PC-3 (cell line): ENCODE measurements around the gene UFSP2. TPM values are rescaled to one million over a fixed set of nuclear protein-coding genes. Genes with fewer than 3 reads are reported as not detected.

Experiments used
- ATAC-seq: fragments of 200-7000 bp; cut with Tn5 transposase; 2 replicates; pipeline ENCODE4 v1.9.1; 2020; ENCODE audit warnings: mild to moderate bottlenecking, moderate library complexity
- BruUV-seq: library from RNA; stranded (reverse); fragments of 400-500 nt; replicated peaks from 2 replicates; lab custom pipeline; 2021; lab: Mats Ljungman, UMichigan
- CTCF ChIA-PET: fragments of 300-600 bp; sonication (Branson Sonifier 250); formaldehyde crosslinking; loops from one replicate; lab custom pipeline; 2022; ENCODE audit warnings: antibody characterized with exemption; lab: Charles Lee
- POLR2A ChIA-PET: fragments of 300-600 bp; sonication (Branson Sonifier 250); formaldehyde crosslinking; loops from one replicate; lab custom pipeline; 2022; ENCODE audit warnings: antibody characterized with exemption; ENCODE audit not compliant: unreplicated experiment; lab: Charles Lee
- DNase-seq: peaks from one replicate; pipeline ENCODE4 v3.0.0-alpha.2; 2015
- H2AFZ ChIP-seq: fragments of 300-600 bp; sonication (generic); 2 replicates; pipeline ENCODE4 v1.6.0; 2016; ENCODE audit warnings: antibody characterized with exemption, low read length
- H3F3A ChIP-seq: fragments of 300-600 bp; sonication (generic); one replicate; pipeline ENCODE4 v1.6.0; 2017; ENCODE audit warnings: antibody characterized with exemption, low read length, control low read depth, mild to moderate bottlenecking; ENCODE audit not compliant: unreplicated experiment
- H3K27ac ChIP-seq: fragments of 300-600 bp; sonication (generic); 2 replicates; pipeline ENCODE4 v1.5.1; 2016; ENCODE audit warnings: mild to moderate bottlenecking, low read length
- H3K27me3 ChIP-seq: fragments of 300-600 bp; sonication (generic); 2 replicates; pipeline ENCODE4 v1.6.1; 2016; ENCODE audit warnings: low read length, mixed read lengths
- H3K36me3 ChIP-seq: fragments of 300-600 bp; sonication (generic); 2 replicates; pipeline ENCODE4 v1.6.1; 2016; ENCODE audit warnings: low read depth, mixed run types, low read length, mixed read lengths
- H3K4me1 ChIP-seq: fragments of 300-600 bp; sonication (generic); 2 replicates; pipeline ENCODE4 v1.5.1; 2016; ENCODE audit warnings: low read length; ENCODE audit not compliant: insufficient read depth
- H3K4me2 ChIP-seq: fragments of 300-600 bp; sonication (generic); 2 replicates; pipeline ENCODE4 v1.6.0; 2016; ENCODE audit warnings: low read length
- H3K4me3 ChIP-seq: fragments of 300-600 bp; sonication (generic); 2 replicates; pipeline ENCODE4 v1.5.1; 2016; ENCODE audit warnings: mild to moderate bottlenecking, low read length, mixed read lengths
- H3K79me2 ChIP-seq: fragments of 300-600 bp; sonication (generic); 2 replicates; pipeline ENCODE4 v1.6.1; 2017; ENCODE audit warnings: low read length, mixed read lengths
- H3K9ac ChIP-seq: fragments of 300-600 bp; sonication (generic); 2 replicates; pipeline ENCODE4 v1.6.0; 2016; ENCODE audit warnings: mild to moderate bottlenecking, low read length
- H3K9me2 ChIP-seq: fragments of 300-600 bp; sonication (generic); replicated peaks from 2 replicates; pipeline ENCODE4 v1.6.1; 2016; ENCODE audit warnings: mixed run types, low read length, mixed read lengths
- H3K9me3 ChIP-seq: fragments of 300-600 bp; sonication (generic); 2 replicates; pipeline ENCODE4 v1.6.1; 2016; ENCODE audit warnings: low read length, mixed read lengths
- H4K20me1 ChIP-seq: fragments of 300-600 bp; sonication (generic); 2 replicates; pipeline ENCODE4 v1.6.1; 2016; ENCODE audit warnings: low read length, mixed read lengths
- EZH2 ChIP-seq: fragments of 300-600 bp; sonication (generic); IDR thresholded peaks from one replicate; pipeline ENCODE4 v1.6.1; 2017; ENCODE audit warnings: antibody characterized with exemption, mild to moderate bottlenecking, low read length; ENCODE audit not compliant: unreplicated experiment
- EZH2phosphoT487 ChIP-seq: fragments of 300-600 bp; sonication (generic); IDR thresholded peaks from 2 replicates; pipeline ENCODE4 v1.6.1; 2018; ENCODE audit warnings: mild to moderate bottlenecking, antibody characterized with exemption, low read length, borderline replicate concordance
- intact Hi-C: fragments of 100-400 bp; cut with micrococcal nuclease; formaldehyde crosslinking; loops from 2 replicates; pipeline ENCODE4 v1.9.0; 2023
- total RNA-seq: library from RNA; depleted of rRNA; stranded (reverse); fragments of >200 nt; gene quantifications from 2 replicates; pipeline ENCODE4 v1.2.3, GENCODE V29; 2014
- TF ChIP-seq, protein P1 (sequence below): fragments of 300-600 bp; sonication (generic); conservative IDR thresholded peaks from 2 replicates; pipeline ENCODE4 v1.5.1; 2017; ENCODE audit warnings: antibody characterized with exemption, low read depth, mild to moderate bottlenecking, low read length

Gene UFSP2
- total RNA-seq, 1 experiment from 2014 or later: 27.0 TPM

- TF ChIP-seq EZH2 (no peak), EZH2phosphoT487 (no peak)
- TF ChIP-seq, protein P1, sequence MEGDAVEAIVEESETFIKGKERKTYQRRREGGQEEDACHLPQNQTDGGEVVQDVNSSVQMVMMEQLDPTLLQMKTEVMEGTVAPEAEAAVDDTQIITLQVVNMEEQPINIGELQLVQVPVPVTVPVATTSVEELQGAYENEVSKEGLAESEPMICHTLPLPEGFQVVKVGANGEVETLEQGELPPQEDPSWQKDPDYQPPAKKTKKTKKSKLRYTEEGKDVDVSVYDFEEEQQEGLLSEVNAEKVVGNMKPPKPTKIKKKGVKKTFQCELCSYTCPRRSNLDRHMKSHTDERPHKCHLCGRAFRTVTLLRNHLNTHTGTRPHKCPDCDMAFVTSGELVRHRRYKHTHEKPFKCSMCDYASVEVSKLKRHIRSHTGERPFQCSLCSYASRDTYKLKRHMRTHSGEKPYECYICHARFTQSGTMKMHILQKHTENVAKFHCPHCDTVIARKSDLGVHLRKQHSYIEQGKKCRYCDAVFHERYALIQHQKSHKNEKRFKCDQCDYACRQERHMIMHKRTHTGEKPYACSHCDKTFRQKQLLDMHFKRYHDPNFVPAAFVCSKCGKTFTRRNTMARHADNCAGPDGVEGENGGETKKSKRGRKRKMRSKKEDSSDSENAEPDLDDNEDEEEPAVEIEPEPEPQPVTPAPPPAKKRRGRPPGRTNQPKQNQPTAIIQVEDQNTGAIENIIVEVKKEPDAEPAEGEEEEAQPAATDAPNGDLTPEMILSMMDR: no peak
- H3K36me3 ChIP-seq: no peaks in the 10 kb centered on the region
- H3K4me1 ChIP-seq: no peaks in the 10 kb centered on the region
- ATAC-seq: no peak
- no peaks in the 10 kb centered on the region for H3F3A ChIP-seq
- H3K9me3 ChIP-seq: no peaks in the 10 kb centered on the region
- H3K79me2 ChIP-seq: no peaks in the 10 kb centered on the region
- H2AFZ ChIP-seq: no peak overlapping the region
- no peaks in the 10 kb centered on the region for H3K27me3 ChIP-seq
- CTCF ChIA-PET: no interaction called here
- POLR2A ChIA-PET: no interaction called here
- no peak overlapping the region for H3K27ac ChIP-seq
- no peak for DNase-seq
- H3K9me2 ChIP-seq: no peaks in the 10 kb centered on the region
- no peak overlapping the region for H3K4me3 ChIP-seq
- no peaks in the 10 kb centered on the region for H4K20me1 ChIP-seq
- H3K4me2 ChIP-seq: no peak overlapping the region
- H3K9ac ChIP-seq: no peak overlapping the region
- no TSS peak for BruUV-seq
- intact Hi-C loops: no loop called here
Observed at GRCh38 chr4:185461565-185461964, 35.8 kb upstream of the UFSP2 start.

DNA sequence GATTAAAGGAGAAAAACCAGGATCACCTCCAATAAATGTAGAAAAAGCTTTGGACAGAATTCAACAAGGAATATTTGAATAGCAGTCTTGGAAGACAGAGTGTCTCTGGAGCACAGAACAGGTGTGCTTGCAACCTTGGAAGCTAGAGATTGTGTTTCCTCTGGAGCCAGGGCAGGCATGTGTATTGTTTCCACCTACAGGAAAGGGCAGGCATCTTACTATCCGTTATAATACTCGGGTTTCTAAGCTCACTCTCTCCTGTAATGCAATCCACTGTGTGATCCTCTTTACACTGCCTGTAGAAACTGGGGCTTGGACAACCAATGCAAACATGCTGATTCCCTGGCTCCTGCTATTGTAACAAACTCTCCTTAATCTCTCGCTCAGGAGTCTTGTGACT, 31.4 kb upstream of the UFSP2 start:
- H3K79me2 ChIP-seq: no peaks in the 10 kb centered on the region
- intact Hi-C loops: no loop called here
- no peaks in the 10 kb centered on the region for H4K20me1 ChIP-seq
- no peaks in the 10 kb centered on the region for H3K9me3 ChIP-seq
- H3K36me3 ChIP-seq: no peaks in the 10 kb centered on the region
- no peaks in the 10 kb centered on the region for H3F3A ChIP-seq
- TF ChIP-seq EZH2phosphoT487 (no peak), EZH2 (no peak)
- TF ChIP-seq, protein P1: no peak
- H3K9ac ChIP-seq: no peak overlapping the region
- H3K9me2 ChIP-seq: no peaks in the 10 kb centered on the region
- no TSS peak for BruUV-seq
- ChIA-PET POLR2A (no interaction called here), CTCF (no interaction called here)
- H3K27me3 ChIP-seq: no peaks in the 10 kb centered on the region
- H2AFZ ChIP-seq: no peak overlapping the region
- ATAC-seq (peak; percentile 35; the same call in 1 of the 2 replicates), DNase-seq (no peak)
- no peak overlapping the region for H3K4me3 ChIP-seq
- no peak overlapping the region for H3K4me2 ChIP-seq
- H3K27ac ChIP-seq: no peak overlapping the region
- no peaks in the 10 kb centered on the region for H3K4me1 ChIP-seq

- Histone ChIP-seq H3K9ac (no peak overlapping the region), H3K27me3 (no peaks in the 10 kb centered on the region), H3K27ac (no peak overlapping the region), H3K9me2 (no peaks in the 10 kb centered on the region), H3F3A (no peaks in the 10 kb centered on the region), H3K79me2 (no peaks in the 10 kb centered on the region), H3K4me3 (no peak overlapping the region), H3K4me2 (no peak overlapping the region), H3K4me1 (no peaks in the 10 kb centered on the region), H2AFZ (no peak overlapping the region), H3K36me3 (no peaks in the 10 kb centered on the region), H3K9me3 (no peaks in the 10 kb centered on the region), H4K20me1 (no peaks in the 10 kb centered on the region)
- intact Hi-C loops: no loop called here
- POLR2A ChIA-PET: no interaction called here
- CTCF ChIA-PET: no interaction called here
- no peak for ATAC-seq
- TF ChIP-seq, protein P1: no peak
- TF ChIP-seq EZH2phosphoT487 (no peak), EZH2 (no peak)
- no peak for DNase-seq
- BruUV-seq: no TSS peak
Observed at GRCh38 chr4:185456131-185456530, 30.4 kb upstream of the UFSP2 start.
